GM12801 (cell line): ENCODE results near the gene TBC1D9B.

Source experiments
- TF ChIP-seq, protein P1 (sequence below): IDR thresholded peaks from one replicate; pipeline ENCODE4 v1.5.1; 2011; ENCODE audit warnings: control low read depth; ENCODE audit not compliant: insufficient read length; ENCODE audit errors: extremely low read depth

TBC1D9B gene

GRCh38 chr5:179823937-179824744, 83.6 kb downstream of the TBC1D9B start:
- TF ChIP-seq, protein P1, sequence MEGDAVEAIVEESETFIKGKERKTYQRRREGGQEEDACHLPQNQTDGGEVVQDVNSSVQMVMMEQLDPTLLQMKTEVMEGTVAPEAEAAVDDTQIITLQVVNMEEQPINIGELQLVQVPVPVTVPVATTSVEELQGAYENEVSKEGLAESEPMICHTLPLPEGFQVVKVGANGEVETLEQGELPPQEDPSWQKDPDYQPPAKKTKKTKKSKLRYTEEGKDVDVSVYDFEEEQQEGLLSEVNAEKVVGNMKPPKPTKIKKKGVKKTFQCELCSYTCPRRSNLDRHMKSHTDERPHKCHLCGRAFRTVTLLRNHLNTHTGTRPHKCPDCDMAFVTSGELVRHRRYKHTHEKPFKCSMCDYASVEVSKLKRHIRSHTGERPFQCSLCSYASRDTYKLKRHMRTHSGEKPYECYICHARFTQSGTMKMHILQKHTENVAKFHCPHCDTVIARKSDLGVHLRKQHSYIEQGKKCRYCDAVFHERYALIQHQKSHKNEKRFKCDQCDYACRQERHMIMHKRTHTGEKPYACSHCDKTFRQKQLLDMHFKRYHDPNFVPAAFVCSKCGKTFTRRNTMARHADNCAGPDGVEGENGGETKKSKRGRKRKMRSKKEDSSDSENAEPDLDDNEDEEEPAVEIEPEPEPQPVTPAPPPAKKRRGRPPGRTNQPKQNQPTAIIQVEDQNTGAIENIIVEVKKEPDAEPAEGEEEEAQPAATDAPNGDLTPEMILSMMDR: no peak

DNA sequence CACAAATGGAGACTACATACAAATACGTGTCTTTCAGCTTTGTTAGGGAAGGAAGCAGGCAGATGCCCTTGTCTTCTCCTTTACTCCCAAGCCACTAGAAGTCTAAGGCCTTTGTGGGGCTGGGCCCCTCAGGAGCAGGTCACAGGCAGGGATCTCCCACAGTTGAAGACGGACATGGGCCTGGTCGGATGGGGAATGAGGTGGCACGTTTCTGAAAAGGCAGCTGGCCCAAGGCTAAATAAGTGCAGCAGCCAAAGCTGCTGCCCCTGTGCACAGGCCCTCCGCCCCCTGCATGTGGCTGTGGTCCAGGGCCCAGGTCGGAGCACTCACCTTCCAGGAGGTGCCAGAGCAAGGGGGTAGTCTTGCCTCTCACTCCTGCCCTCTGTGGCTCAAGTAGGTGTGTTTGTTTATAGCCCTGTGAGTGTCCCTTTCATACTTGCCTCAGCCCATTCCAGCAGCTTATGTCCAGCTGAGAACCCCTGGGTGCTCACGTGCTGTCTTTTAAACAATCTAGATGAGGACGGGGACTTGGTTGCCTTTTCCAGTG, 85.2 kb downstream of the TBC1D9B start:
- TF ChIP-seq, protein P1: no peak

GRCh38 chr5:179822059-179822432, 85.7 kb downstream of the TBC1D9B start:
- TF ChIP-seq, protein P1: no peak

GRCh38 chr5:179821298-179822058, 86.2 kb downstream of the TBC1D9B start:
- TF ChIP-seq, protein P1: no peak

DNA sequence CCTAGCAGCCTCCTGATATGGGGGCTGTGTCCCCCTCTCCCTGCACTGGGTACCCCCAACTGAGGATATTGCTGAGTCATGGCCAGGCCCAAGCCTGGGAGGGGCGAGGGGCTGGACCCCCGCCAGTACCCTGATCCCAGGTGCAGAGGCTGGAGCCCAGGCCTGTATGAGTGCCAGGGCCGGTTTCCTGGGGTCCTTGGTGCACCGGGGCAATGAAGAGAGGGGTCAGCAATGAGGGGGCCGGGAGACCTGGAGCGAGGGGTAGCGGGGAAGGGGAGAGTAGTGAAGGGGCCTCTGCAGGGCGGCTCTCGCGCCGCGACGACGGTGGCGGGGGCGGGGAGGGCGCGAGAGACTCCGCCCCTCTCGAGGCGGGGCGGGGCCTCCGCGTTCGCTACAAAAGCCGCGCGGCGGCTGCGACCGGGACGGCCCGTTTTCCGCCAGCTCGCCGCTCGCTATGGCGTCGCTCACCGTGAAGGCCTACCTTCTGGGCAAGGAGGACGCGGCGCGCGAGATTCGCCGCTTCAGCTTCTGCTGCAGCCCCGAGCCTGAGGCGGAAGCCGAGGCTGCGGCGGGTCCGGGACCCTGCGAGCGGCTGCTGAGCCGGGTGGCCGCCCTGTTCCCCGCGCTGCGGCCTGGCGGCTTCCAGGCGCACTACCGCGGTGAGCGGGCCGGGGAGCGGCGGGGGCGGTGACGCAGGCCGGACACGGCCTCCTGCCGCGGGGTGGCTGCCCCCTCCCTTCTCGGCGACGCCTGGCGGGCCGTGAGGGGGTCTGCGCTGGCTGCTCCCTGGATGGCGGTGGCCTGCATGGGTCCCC, 87.0 kb downstream of the TBC1D9B start, which contains the start of gene SQSTM1:
TSS of gene SQSTM1 (plus strand) at position 423 of the 815 bp plus-strand sequence. CDS start at position 455, 32 bp downstream.
- TF ChIP-seq, protein P1: no peak

DNA sequence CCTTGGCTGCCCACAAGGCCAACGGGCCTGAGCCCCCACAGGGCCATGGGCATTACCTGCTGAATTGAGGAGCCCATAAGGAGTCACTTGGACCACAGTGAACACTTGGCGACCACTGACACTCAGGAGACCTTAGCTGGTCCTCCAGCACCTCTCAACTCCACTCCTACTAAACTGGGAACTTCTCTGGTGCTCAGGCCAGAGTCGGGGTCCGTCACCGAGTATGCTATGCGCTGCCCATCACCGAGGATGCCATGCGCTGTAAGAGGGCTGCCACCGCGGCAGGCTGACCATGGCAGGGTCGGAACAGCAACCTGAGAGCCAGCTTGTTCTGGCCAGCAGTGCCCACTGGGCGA, 87.6 kb downstream of the TBC1D9B start:
- TF ChIP-seq, protein P1: no peak
